HCT116 (cell line): ENCODE measurements around the gene JAK1. TPM values are rescaled to one million over a fixed set of nuclear protein-coding genes. Genes with fewer than 3 reads are reported as not detected.

Experiments
- ATAC-seq: fragments of 200-7000 bp; cut with Tn5 transposase; 2 replicates; pipeline ENCODE4 v1.9.1; 2020; ENCODE audit warnings: mild to moderate bottlenecking, moderate library complexity
- BruUV-seq: library from RNA; stranded (reverse); fragments of 400-500 nt; replicated peaks from 2 replicates; lab custom pipeline; 2021; lab: Mats Ljungman, UMichigan
- CTCF ChIA-PET: fragments of 300-600 bp; sonication (Branson Sonifier 250); formaldehyde crosslinking; loops from one replicate; lab custom pipeline; 2021; ENCODE audit warnings: antibody characterized with exemption; lab: Charles Lee
- POLR2A ChIA-PET: fragments of 300-600, 350-600 bp; sonication (Branson Sonifier 250); formaldehyde crosslinking; loops from one replicate; lab custom pipeline; 2021; ENCODE audit warnings: antibody characterized with exemption; lab: Charles Lee
- RAD21 ChIA-PET, 2 experiments: fragments of 300-600 bp; sonication (Branson Sonifier 250); formaldehyde crosslinking; loops; one replicate each; lab custom pipeline; 2023; ENCODE audit warnings: low total read pairs in 2 of 2; ENCODE audit not compliant: uncharacterized antibody in 2 of 2, unreplicated experiment in 2 of 2, low non-redundant PET in 1 of 2; lab: Charles Lee
- DNase-seq: peaks from one replicate; pipeline ENCODE4 v3.0.0-alpha.2; 2010; ENCODE audit warnings: low read depth, low spot score
- H2AFZ ChIP-seq: fragments of 200-600 bp; shearing (Covaris generic), sonication (generic); 2 replicates; pipeline ENCODE4 v1.6.1; 2017; ENCODE audit warnings: low read depth, mixed run types, mixed read lengths, antibody characterized with exemption, low read length; ENCODE audit not compliant: poor library complexity, severe bottlenecking
- H3K27ac ChIP-seq: 2 replicates; pipeline ENCODE4 v1.5.1; 2012; ENCODE audit warnings: low read depth, low read length
- H3K27me3 ChIP-seq: fragments of 200-600 bp; sonication (generic); 2 replicates; pipeline ENCODE4 v1.6.1; 2016; ENCODE audit warnings: mixed run types, low read length, mixed read lengths; ENCODE audit not compliant: insufficient read depth
- H3K36me3 ChIP-seq, 2 experiments: fragments of 200-500 bp in 1 of 2; fragments of 200-600 bp in 1 of 2; sonication (Bioruptor generic) in 1 of 2; sonication (generic) in 1 of 2; 2 replicates each; pipeline versions ENCODE4 v1.5.1 to v1.6.1; 2014 to 2016; ENCODE audit warnings: low read length in 2 of 2, inconsistent platforms in 1 of 2, mixed read lengths in 1 of 2, mixed run types in 1 of 2; ENCODE audit not compliant: insufficient read depth in 2 of 2, control insufficient read depth in 1 of 2
- H3K4me1 ChIP-seq, 2 experiments: fragments of 200-600 bp in 1 of 2; sonication (generic) in 1 of 2; 2 replicates each; pipeline versions ENCODE4 v1.5.1 to v1.6.1; 2012 to 2017; ENCODE audit warnings: low read length in 2 of 2, inconsistent platforms in 1 of 2, mild to moderate bottlenecking in 1 of 2, mixed read lengths in 1 of 2, mixed run types in 1 of 2, moderate library complexity in 1 of 2; ENCODE audit not compliant: insufficient read depth in 2 of 2, control insufficient read depth in 1 of 2
- H3K4me2 ChIP-seq: fragments of 200-600 bp; sonication (generic); 2 replicates; pipeline ENCODE4 v1.6.1; 2017; ENCODE audit warnings: mixed run types, low read length, mixed read lengths
- H3K4me3 ChIP-seq, 2 experiments: fragments of 200-600 bp in 1 of 2; sonication (generic) in 1 of 2; replicated peaks in 1 of 2; 2 replicates each; pipeline ENCODE4 v1.5.1; 2011 to 2016; ENCODE audit warnings: low read length in 2 of 2, control low read depth in 1 of 2, low read depth in 1 of 2, mild to moderate bottlenecking in 1 of 2, mixed read lengths in 1 of 2, mixed run types in 1 of 2
- H3K79me2 ChIP-seq: fragments of 200-600 bp; sonication (generic); 2 replicates; pipeline ENCODE4 v1.6.1; 2017; ENCODE audit warnings: mild to moderate bottlenecking, mixed run types, low read length, moderate library complexity, mixed read lengths; ENCODE audit not compliant: insufficient read depth
- H3K9ac ChIP-seq: fragments of 200-600 bp; sonication (generic); 2 replicates; pipeline ENCODE4 v1.6.1; 2016; ENCODE audit warnings: low read length, mixed read lengths
- H3K9me2 ChIP-seq: fragments of 200-600 bp; sonication (generic), shearing (Covaris generic); 2 replicates; pipeline ENCODE4 v1.6.1; 2017; ENCODE audit warnings: mixed run types, mild to moderate bottlenecking, moderate library complexity; ENCODE audit not compliant: insufficient read depth
- H3K9me3 ChIP-seq, 2 experiments: fragments of 200-500 bp in 1 of 2; fragments of 200-600 bp in 1 of 2; sonication (Bioruptor generic) in 1 of 2; sonication (generic) in 1 of 2; 2 replicates each; pipeline ENCODE4 v1.6.1; 2014 to 2017; ENCODE audit warnings: low read length in 2 of 2, mixed read lengths in 2 of 2, inconsistent platforms in 1 of 2, low read depth in 1 of 2, mild to moderate bottlenecking in 1 of 2, mixed run types in 1 of 2, moderate library complexity in 1 of 2; ENCODE audit not compliant: control insufficient read depth in 1 of 2, insufficient read depth in 1 of 2
- H4K20me1 ChIP-seq: fragments of 200-600 bp; sonication (generic), shearing (Covaris generic); 2 replicates; pipeline ENCODE4 v1.6.1; 2017; ENCODE audit warnings: mixed run types, mild to moderate bottlenecking, moderate library complexity; ENCODE audit not compliant: insufficient read depth
- CEBPB ChIP-seq: IDR thresholded peaks from 2 replicates; pipeline ENCODE4 v1.6.1; 2012; ENCODE audit warnings: low read depth
- EGR1 ChIP-seq: IDR thresholded peaks from 2 replicates; pipeline ENCODE4 v1.6.1; 2012; ENCODE audit warnings: low read depth
- FOSL1 ChIP-seq: IDR thresholded peaks from 2 replicates; pipeline ENCODE4 v1.6.1; 2012; ENCODE audit warnings: low read depth
- MAX ChIP-seq: IDR thresholded peaks from 2 replicates; pipeline ENCODE4 v1.6.1; 2012
- POLR2A ChIP-seq: IDR thresholded peaks from 2 replicates; pipeline ENCODE4 v1.7.0; 2011; ENCODE audit warnings: borderline replicate concordance; ENCODE audit not compliant: insufficient read depth, insufficient read length; ENCODE audit errors: extremely low read depth
- RAD21 ChIP-seq: IDR thresholded peaks from 2 replicates; pipeline ENCODE4 v1.6.1; 2012; ENCODE audit warnings: low read depth, mild to moderate bottlenecking
- SIN3A ChIP-seq: IDR thresholded peaks from 2 replicates; pipeline ENCODE4 v1.6.1; 2012; ENCODE audit warnings: low read depth
- SP1 ChIP-seq: IDR thresholded peaks from 2 replicates; pipeline ENCODE4 v1.6.1; 2012; ENCODE audit warnings: low read depth
- TCF7L2 ChIP-seq: IDR thresholded peaks from 2 replicates; pipeline ENCODE4 v1.7.0; 2011; ENCODE audit warnings: borderline replicate concordance, inconsistent platforms; ENCODE audit not compliant: insufficient read depth, insufficient read length; ENCODE audit errors: extremely low read depth
- ZBTB33 ChIP-seq: IDR thresholded peaks from 2 replicates; pipeline ENCODE4 v1.6.1; 2011; ENCODE audit warnings: mild to moderate bottlenecking, low read length, moderate library complexity; ENCODE audit not compliant: insufficient replicate concordance; ENCODE audit errors: extremely low read depth
- intact Hi-C: fragments of 100-400 bp; cut with micrococcal nuclease; formaldehyde crosslinking; loops from 2 replicates; pipeline ENCODE4 v1.10.0; 2022
- total RNA-seq: library from RNA; stranded (reverse); gene quantifications from one replicate; pipeline ENCODE4 v1.2.1, GENCODE V29; 2021; ENCODE audit not compliant: unreplicated experiment

JAK1 gene
- total RNA-seq, 1 experiment from 2014 or later = 53.2 TPM

DNA sequence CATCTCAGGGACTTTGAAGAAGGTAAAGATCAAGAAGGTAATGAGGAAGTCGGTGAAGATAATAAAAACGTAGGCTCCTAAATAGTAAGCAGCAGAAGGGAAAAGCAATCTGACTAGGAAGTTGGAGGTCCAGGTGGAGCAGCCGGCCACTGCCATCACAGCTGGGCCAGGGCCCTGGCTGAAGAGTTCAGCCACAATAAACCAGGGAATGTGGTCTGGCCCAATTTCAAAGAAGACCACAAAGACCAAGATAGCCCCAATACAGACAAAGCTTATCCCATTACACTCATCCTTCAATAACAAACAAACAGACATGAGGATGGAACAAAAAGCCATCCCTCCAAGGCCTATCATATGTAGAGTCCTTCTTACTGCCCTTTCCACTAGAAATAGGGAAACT is 18.4 kb upstream of the JAK1 start:
- H3K4me2 ChIP-seq = no peak overlapping the region
- RAD21 ChIA-PET = no interaction called here
- H4K20me1 ChIP-seq = no peaks in the 10 kb centered on the region
- POLR2A ChIA-PET = no interaction called here
- peaks cover 0 to 10% of the 10 kb centered on the region in 2 experiments; a peak in 2 of 4 replicates for H3K4me1 ChIP-seq
- no peak for DNase-seq
- CTCF ChIA-PET = no interaction called here
- TF ChIP-seq CEBPB = no peak
- no peak for TF ChIP-seq MAX
- TF ChIP-seq, all 23 proteins: peak for 0
- H3K79me2 ChIP-seq = no peaks in the 10 kb centered on the region
- no peak for ATAC-seq
- no peak overlapping the region for H3K27ac ChIP-seq
- no peak overlapping the region for H2AFZ ChIP-seq
- no peak overlapping the region for H3K9ac ChIP-seq
- H3K9me2 ChIP-seq = no peaks in the 10 kb centered on the region
- no peaks in the 10 kb centered on the region for H3K36me3 ChIP-seq
- no peaks in the 10 kb centered on the region for H3K27me3 ChIP-seq
- intact Hi-C loops = no loop called here
- H3K9me3 ChIP-seq = no peaks in the 10 kb centered on the region
- BruUV-seq = no TSS peak
- no peak overlapping the region for H3K4me3 ChIP-seq

- no peak overlapping the region for H3K4me2 ChIP-seq
- no peak overlapping the region for H3K27ac ChIP-seq
- no peak overlapping the region for H2AFZ ChIP-seq
- no peaks in the 10 kb centered on the region for H3K79me2 ChIP-seq
- H3K9me3 ChIP-seq = no peaks in the 10 kb centered on the region
- H3K4me3 ChIP-seq = no peak overlapping the region
- no peaks in the 10 kb centered on the region for H3K36me3 ChIP-seq
- no peaks in the 10 kb centered on the region for H3K27me3 ChIP-seq
- H3K9ac ChIP-seq = no peak overlapping the region
- H4K20me1 ChIP-seq = no peaks in the 10 kb centered on the region
- intact Hi-C loops = no loop called here
- peaks cover 0 to 10% of the 10 kb centered on the region in 2 experiments; a peak in 2 of 4 replicates for H3K4me1 ChIP-seq
- ChIA-PET CTCF (no interaction called here), RAD21 (no interaction called here), POLR2A (no interaction called here)
- no peak for DNase-seq
- no peaks in the 10 kb centered on the region for H3K9me2 ChIP-seq
- no TSS peak for BruUV-seq
- TF ChIP-seq FOSL1 = no peak
- TF ChIP-seq SIN3A = no peak
- TF ChIP-seq SP1 = no peak
- TF ChIP-seq ZBTB33 = no peak
- TF ChIP-seq TCF7L2 = no peak
- no peak for TF ChIP-seq RAD21
- TF ChIP-seq EGR1 = no peak
- no peak for TF ChIP-seq POLR2A
- ATAC-seq = peak; percentile 66
Measured at GRCh38 chr1:64984106-64984505, 17.8 kb upstream of the JAK1 start.
